Hepatocyte (in vitro differentiated cells): ENCODE results near the gene CCDC13. TPM values are rescaled to one million over a fixed set of nuclear protein-coding genes. Genes with fewer than 3 reads are reported as not detected.
A peak's percentile ranks its signal among the peaks of the same experiment; 100 is the strongest.

Experiments used
- DNase-seq: peaks from one replicate; pipeline ENCODE4 v3.0.0-alpha.2; 2016; ENCODE audit warnings: low spot score
- H2AFZ ChIP-seq: fragments of 200-600 bp; sonication (generic); 2 replicates; pipeline ENCODE4 v1.6.0; 2016; ENCODE audit warnings: antibody characterized with exemption, mild to moderate bottlenecking
- H3K27ac ChIP-seq: fragments of 200-600 bp; sonication (generic); 2 replicates; pipeline ENCODE4 v1.5.1; 2016; ENCODE audit warnings: mild to moderate bottlenecking
- H3K27me3 ChIP-seq: fragments of 200-600 bp; sonication (generic); 2 replicates; pipeline ENCODE4 v1.6.1; 2016
- H3K36me3 ChIP-seq: fragments of 200-600 bp; sonication (generic); replicated peaks from 2 replicates; pipeline ENCODE4 v1.5.1; 2016; ENCODE audit warnings: low read depth; ENCODE audit not compliant: insufficient read depth
- H3K4me1 ChIP-seq: fragments of 200-600 bp; sonication (generic); 2 replicates; pipeline ENCODE4 v1.5.1; 2016; ENCODE audit warnings: mild to moderate bottlenecking, moderate library complexity; ENCODE audit not compliant: insufficient read depth
- H3K4me2 ChIP-seq: fragments of 200-600 bp; sonication (generic); 2 replicates; pipeline ENCODE4 v1.6.0; 2016
- H3K4me3 ChIP-seq: fragments of 200-600 bp; sonication (generic); 2 replicates; pipeline ENCODE4 v1.5.1; 2016; ENCODE audit warnings: mild to moderate bottlenecking
- H3K79me2 ChIP-seq: fragments of 200-600 bp; sonication (generic); 2 replicates; pipeline ENCODE4 v1.6.0; 2017; ENCODE audit warnings: mild to moderate bottlenecking
- H3K9me2 ChIP-seq: fragments of 200-600 bp; sonication (generic); replicated peaks from 2 replicates; pipeline ENCODE4 v1.6.0; 2017; ENCODE audit warnings: mild to moderate bottlenecking; ENCODE audit not compliant: insufficient read depth
- H3K9me3 ChIP-seq: fragments of 200-600 bp; sonication (generic); 2 replicates; pipeline ENCODE4 v1.5.1; 2016; ENCODE audit warnings: low read depth, mild to moderate bottlenecking
- H4K20me1 ChIP-seq: fragments of 200-600 bp; sonication (generic); 2 replicates; pipeline ENCODE4 v1.6.0; 2016; ENCODE audit warnings: mild to moderate bottlenecking; ENCODE audit not compliant: insufficient read depth, poor library complexity, severe bottlenecking
- CTCF ChIP-seq: fragments of 200-600 bp; sonication (generic); IDR thresholded peaks from 2 replicates; pipeline ENCODE4 v1.5.1; 2016; ENCODE audit warnings: antibody characterized with exemption, mild to moderate bottlenecking; ENCODE audit not compliant: poor library complexity
- EZH2 ChIP-seq: fragments of 200-600 bp; sonication (generic); IDR thresholded peaks from 2 replicates; pipeline ENCODE4 v1.6.1; 2016; ENCODE audit warnings: antibody characterized with exemption, mild to moderate bottlenecking, borderline replicate concordance
- EZH2phosphoT487 ChIP-seq: fragments of 200-600 bp; sonication (generic); IDR thresholded peaks from one replicate; pipeline ENCODE4 v1.6.1; 2018; ENCODE audit warnings: antibody characterized with exemption, mild to moderate bottlenecking, low read depth, moderate library complexity; ENCODE audit not compliant: unreplicated experiment, severe bottlenecking
- WGBS: methylation state at CpG from one replicate; pipeline ENCODE4 v1.1.6; 2016; ENCODE audit warnings: low lambda C conversion rate; ENCODE audit errors: missing lambda C conversion rate; 5-methylcytosine and 5-hydroxymethylcytosine counted together
- polyA plus RNA-seq: library from polyadenylated mRNA; unstranded; fragments of >200 nt; fragmentation: Nextera tagmentation; extraction: Ambion mirVana; gene quantifications from 2 replicates; pipeline ENCODE4 v1.2.1, GENCODE V29; 2016
- total RNA-seq: library from RNA; depleted of rRNA; stranded (reverse); fragments of >200 nt; gene quantifications from 2 replicates; pipeline ENCODE4 v1.2.3, GENCODE V29; 2014

CCDC13 gene, protein sequence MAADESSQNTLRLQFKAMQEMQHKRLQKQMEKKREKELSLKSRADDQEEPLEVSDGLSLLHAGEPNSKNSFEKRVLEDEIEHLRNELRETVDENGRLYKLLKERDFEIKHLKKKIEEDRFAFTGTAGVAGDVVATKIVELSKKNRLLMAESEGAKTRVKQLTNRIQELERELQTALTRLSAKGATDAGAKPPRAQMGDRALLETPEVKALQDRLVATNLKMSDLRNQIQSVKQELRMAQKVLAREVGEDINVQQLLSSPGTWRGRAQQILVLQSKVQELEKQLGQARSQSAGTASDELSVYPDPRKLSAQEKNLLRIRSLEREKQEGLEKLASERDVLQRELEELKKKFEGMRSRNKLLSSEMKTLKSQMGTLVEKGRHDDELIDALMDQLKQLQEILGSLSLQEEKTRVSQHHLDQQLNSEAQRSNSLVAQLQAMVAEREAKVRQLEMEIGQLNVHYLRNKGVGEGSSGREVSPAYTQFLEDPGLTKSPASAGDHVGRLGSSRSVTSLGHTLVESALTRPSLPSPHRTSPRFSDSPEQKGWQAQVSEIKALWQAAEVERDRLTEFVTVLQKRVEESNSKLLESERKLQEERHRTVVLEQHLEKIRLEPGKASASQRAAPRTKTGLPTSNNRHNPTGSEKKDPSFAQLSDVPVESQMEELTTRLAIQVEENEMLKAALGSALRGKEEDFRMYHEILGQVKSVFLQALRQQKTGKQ
- total RNA-seq (0.63 TPM in 1 of 2 replicates, not detected in the other), polyA plus RNA-seq (2.1 TPM in 1 of 2 replicates, not detected in the other)

DNA sequence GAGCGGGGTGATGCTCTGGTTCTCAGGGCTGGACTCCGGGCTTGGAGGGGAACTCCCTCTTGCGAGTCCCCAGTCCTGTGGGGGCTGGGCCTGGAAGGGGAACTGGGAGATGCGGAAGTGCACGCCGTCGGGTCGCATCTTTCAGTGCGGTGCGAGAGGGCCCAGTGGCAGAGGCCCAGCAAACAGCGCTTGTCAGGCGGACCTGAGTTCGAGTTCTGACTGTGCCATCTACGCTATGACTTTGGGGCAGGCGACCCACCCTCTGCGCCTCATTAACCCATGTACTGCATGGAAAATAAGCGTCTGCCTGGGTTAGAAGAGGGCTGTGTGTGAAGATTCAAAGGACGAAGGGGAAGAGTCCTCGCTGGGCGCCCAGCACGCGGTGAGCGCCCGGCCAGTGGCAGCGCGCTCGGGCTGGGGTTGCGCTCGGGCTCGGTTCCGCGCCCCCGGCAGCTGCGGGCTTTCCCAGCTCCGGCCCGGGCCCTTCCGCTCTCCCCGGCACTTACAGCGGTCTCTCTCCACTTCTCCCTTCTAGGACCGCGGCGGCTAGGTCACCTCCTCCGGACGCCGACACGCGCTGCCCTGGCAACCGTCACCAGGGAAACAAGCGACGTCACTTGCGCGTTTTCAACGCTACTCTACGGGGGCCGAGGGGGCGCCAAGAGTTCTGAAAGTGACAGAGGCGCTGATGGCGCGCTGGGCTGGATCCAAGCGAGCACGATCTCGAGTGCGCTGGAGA lies at the start of gene CCDC13:
CCDC13 (minus strand) TSS at position 584 of the 739 bp plus-strand sequence. CDS start 14,908 bp downstream, outside the sequence.
- DNase-seq: peak; percentile 90
- WGBS: 5% methylated on average over 53 of the region's 63 CpGs
- Histone ChIP-seq H3K79me2 (no peaks in the 10 kb centered on the region), H3K9me2 (no peaks in the 10 kb centered on the region), H3K9me3 (no peaks in the 10 kb centered on the region), H2AFZ (peak within 1 kb of the TSS; percentile 76), H3K27ac (peak within 1 kb of the TSS; percentile 3), H3K4me1 (no peaks in the 10 kb centered on the region), H4K20me1 (no peaks in the 10 kb centered on the region), H3K4me2 (peak within 1 kb of the TSS; percentile 81), H3K36me3 (no peaks in the 10 kb centered on the region), H3K27me3 (no peaks in the 10 kb centered on the region), H3K4me3 (peak within 1 kb of the TSS; percentile 61)
- TF ChIP-seq EZH2: no peak
- no peak for TF ChIP-seq CTCF
- TF ChIP-seq EZH2phosphoT487: no peak

GRCh38 chr3:42822828-42823227 lies 49.8 kb upstream of the CCDC13 start:
- Histone ChIP-seq H3K36me3 (no peaks in the 10 kb centered on the region), H2AFZ (no peak overlapping the region), H4K20me1 (no peaks in the 10 kb centered on the region), H3K27ac (peak overlapping the region; percentile 10), H3K27me3 (no peaks in the 10 kb centered on the region), H3K4me1 (peaks cover 10% of the 10 kb centered on the region), H3K9me2 (no peaks in the 10 kb centered on the region), H3K4me3 (no peak overlapping the region), H3K4me2 (no peak overlapping the region), H3K79me2 (no peaks in the 10 kb centered on the region), H3K9me3 (no peaks in the 10 kb centered on the region)
- DNase-seq: no peak
- WGBS: 82% methylated on average over 3 of the region's 3 CpGs
- TF ChIP-seq CTCF (no peak), EZH2phosphoT487 (no peak), EZH2 (no peak)

DNA sequence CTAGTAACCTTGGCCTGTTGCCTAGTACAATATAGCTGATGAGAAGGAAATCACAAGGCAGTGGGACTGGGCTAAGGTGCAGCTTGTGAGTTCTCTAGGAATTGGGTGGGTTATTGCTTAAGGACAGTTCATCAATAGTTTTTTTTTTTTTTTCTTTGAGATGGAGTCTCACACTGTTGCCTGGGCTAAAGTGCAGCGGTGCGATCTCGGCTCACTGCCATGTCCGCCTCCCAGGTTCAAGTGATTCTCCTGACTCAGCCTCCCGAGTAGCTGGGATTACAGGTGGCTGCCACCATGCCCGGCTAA lies 47.6 kb upstream of the CCDC13 start:
- WGBS: 96% methylated on average over 6 of the region's 6 CpGs
- no peak for DNase-seq

More for the DNA sequence above, 47.6 kb upstream of the CCDC13 start:
- H4K20me1 ChIP-seq: no peaks in the 10 kb centered on the region
- no peaks in the 10 kb centered on the region for H3K9me2 ChIP-seq
- H3K27ac ChIP-seq: no peak overlapping the region
- H3K36me3 ChIP-seq: no peaks in the 10 kb centered on the region
- no peak overlapping the region for H3K4me3 ChIP-seq
- no peaks in the 10 kb centered on the region for H3K27me3 ChIP-seq
- H3K79me2 ChIP-seq: no peaks in the 10 kb centered on the region
- no peak for TF ChIP-seq CTCF
- no peak for TF ChIP-seq EZH2
- TF ChIP-seq EZH2phosphoT487: no peak
- H2AFZ ChIP-seq: no peak overlapping the region
- H3K4me1 ChIP-seq: peaks cover 5% of the 10 kb centered on the region
- H3K4me2 ChIP-seq: no peak overlapping the region
- H3K9me3 ChIP-seq: no peaks in the 10 kb centered on the region
